Testis (tissue), 2 donors: ENCODE measurements around the gene CHMP6.

Source experiments
- POLR2A ChIP-seq: fragments of 450-650 bp; IDR thresholded peaks from one replicate; pipeline ENCODE4 v1.6.1; 2017; ENCODE audit warnings: antibody characterized with exemption, mild to moderate bottlenecking, moderate library complexity
- TF ChIP-seq, protein P1 (sequence below), 3 experiments: fragments of 450-650 bp in 2 of 3; fragments of 200-600 bp in 1 of 3; sonication (generic) in 1 of 3; IDR thresholded peaks; one replicate each; pipeline ENCODE4 v1.5.1; 2016 to 2019; ENCODE audit warnings: antibody characterized with exemption in 3 of 3, mild to moderate bottlenecking in 2 of 3, moderate library complexity in 1 of 3

DNA sequence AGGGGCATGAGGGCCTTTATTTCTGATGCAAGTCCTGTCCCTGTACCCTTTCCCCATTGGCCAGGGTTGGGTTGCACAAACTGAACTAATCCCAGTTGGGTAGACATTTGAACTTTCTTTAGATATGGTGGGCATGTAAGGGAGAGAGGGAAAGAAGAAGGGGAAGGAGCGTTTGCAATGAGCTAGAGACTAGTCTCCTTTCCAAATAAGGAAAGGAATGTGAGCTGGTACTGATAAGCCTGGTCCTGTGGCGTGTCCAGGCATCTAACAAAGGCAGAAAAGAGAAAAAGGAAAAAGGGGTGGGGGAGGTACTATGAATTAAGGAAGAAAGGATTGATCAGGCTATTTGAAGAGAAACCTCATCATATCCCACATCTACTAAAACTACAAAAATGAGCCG is 20.3 kb downstream of the CHMP6 start:
- TF ChIP-seq, protein P1, sequence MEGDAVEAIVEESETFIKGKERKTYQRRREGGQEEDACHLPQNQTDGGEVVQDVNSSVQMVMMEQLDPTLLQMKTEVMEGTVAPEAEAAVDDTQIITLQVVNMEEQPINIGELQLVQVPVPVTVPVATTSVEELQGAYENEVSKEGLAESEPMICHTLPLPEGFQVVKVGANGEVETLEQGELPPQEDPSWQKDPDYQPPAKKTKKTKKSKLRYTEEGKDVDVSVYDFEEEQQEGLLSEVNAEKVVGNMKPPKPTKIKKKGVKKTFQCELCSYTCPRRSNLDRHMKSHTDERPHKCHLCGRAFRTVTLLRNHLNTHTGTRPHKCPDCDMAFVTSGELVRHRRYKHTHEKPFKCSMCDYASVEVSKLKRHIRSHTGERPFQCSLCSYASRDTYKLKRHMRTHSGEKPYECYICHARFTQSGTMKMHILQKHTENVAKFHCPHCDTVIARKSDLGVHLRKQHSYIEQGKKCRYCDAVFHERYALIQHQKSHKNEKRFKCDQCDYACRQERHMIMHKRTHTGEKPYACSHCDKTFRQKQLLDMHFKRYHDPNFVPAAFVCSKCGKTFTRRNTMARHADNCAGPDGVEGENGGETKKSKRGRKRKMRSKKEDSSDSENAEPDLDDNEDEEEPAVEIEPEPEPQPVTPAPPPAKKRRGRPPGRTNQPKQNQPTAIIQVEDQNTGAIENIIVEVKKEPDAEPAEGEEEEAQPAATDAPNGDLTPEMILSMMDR (IDR thresholded peaks at IDR 0.05), result no peak
- no peak for TF ChIP-seq POLR2A
